ENCODE data around the gene KCNK17.

KCNK17 gene

GRCh38 chr6:39322306-39322850 is 8.2 kb upstream of the KCNK17 start, which contains the start of gene KCNK16:
Gene KCNK16 (minus strand): TSS chr6:39322702. CDS start chr6:39322540, 162 bp downstream.
- Histone ChIP-seq H3K27ac (no peak within 1 kb of the TSS), H3K4me3 (no peak within 1 kb of the TSS)
- no peak for DNase-seq (ENCODE audit: low spot score)
- TF ChIP-seq CTCF (IDR thresholded peaks at IDR 0.05), result no peak

GRCh38 chr6:39321761-39322160 is 7.5 kb upstream of the KCNK17 start:
- Histone ChIP-seq H3K4me3 (no peak overlapping the region), H3K27ac (no peak overlapping the region)
- no peak for DNase-seq (ENCODE audit: low spot score)
- TF ChIP-seq CTCF (IDR thresholded peaks at IDR 0.05), result no peak

GRCh38 chr6:39320363-39320984 is 6.3 kb upstream of the KCNK17 start:
- no peak overlapping the region for H3K4me3 ChIP-seq
- peak overlapping the region; percentile 70 to 73 for H3K27ac ChIP-seq
- no peak for DNase-seq (ENCODE audit: low spot score)
- TF ChIP-seq CTCF (IDR thresholded peaks at IDR 0.05), result no peak

GRCh38 chr6:39319621-39320362 is 5.6 kb upstream of the KCNK17 start:
- H3K27ac ChIP-seq, result peak overlapping the region; percentile 70 to 73
- H3K4me3 ChIP-seq, result no peak overlapping the region
- no peak for DNase-seq (ENCODE audit: low spot score)
- no peak for TF ChIP-seq CTCF (IDR thresholded peaks at IDR 0.05)

GRCh38 chr6:39317256-39317655 is 3.0 kb upstream of the KCNK17 start:
- no peak overlapping the region for H3K4me3 ChIP-seq
- no peak for DNase-seq (ENCODE audit: low spot score)
- TF ChIP-seq CTCF (IDR thresholded peaks at IDR 0.05), result no peak
- no peak overlapping the region for H3K27ac ChIP-seq

GRCh38 chr6:39313526-39314272 is 520 bp downstream of the KCNK17 start:
- H3K4me3 ChIP-seq, result peak overlapping the region; percentile 71
- peak overlapping the region; percentile 63 to 65 for H3K27ac ChIP-seq
- DNase-seq (ENCODE audit: low spot score), result no peak
- no peak for TF ChIP-seq CTCF (IDR thresholded peaks at IDR 0.05)
